Hepatocyte (in vitro differentiated cells): ENCODE results near the gene NAE1.

Source experiments
- EZH2 ChIP-seq: fragments of 200-600 bp; sonication (generic); IDR thresholded peaks from 2 replicates; pipeline ENCODE4 v1.6.1; 2016; ENCODE audit warnings: antibody characterized with exemption, mild to moderate bottlenecking, borderline replicate concordance
- EZH2phosphoT487 ChIP-seq: fragments of 200-600 bp; sonication (generic); IDR thresholded peaks from one replicate; pipeline ENCODE4 v1.6.1; 2018; ENCODE audit warnings: antibody characterized with exemption, mild to moderate bottlenecking, low read depth, moderate library complexity; ENCODE audit not compliant: unreplicated experiment, severe bottlenecking
- TF ChIP-seq, protein P1 (sequence below): fragments of 200-600 bp; sonication (generic); IDR thresholded peaks from 2 replicates; pipeline ENCODE4 v1.5.1; 2016; ENCODE audit warnings: antibody characterized with exemption, mild to moderate bottlenecking; ENCODE audit not compliant: poor library complexity

DNA sequence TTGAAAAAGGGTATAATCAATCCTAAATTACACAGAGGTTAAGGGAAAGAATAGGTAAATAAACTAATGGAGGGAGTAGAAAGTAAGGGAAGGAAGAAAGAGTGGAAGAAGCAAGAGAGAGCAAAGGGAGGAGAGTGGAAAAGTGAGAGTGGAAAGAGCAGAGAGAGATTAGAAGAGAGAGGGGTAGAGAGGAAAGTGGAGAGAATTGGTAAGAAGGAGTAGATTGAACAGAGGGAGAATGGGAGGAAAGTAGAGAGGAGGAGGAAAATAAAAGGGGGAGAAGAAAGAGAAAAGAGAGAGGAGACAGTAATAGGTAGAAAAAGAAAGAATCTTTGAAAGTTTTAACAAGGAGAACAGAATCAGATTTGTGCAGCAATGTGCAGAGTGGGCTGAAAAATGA is 54.3 kb downstream of the NAE1 start:
- TF ChIP-seq, protein P1, sequence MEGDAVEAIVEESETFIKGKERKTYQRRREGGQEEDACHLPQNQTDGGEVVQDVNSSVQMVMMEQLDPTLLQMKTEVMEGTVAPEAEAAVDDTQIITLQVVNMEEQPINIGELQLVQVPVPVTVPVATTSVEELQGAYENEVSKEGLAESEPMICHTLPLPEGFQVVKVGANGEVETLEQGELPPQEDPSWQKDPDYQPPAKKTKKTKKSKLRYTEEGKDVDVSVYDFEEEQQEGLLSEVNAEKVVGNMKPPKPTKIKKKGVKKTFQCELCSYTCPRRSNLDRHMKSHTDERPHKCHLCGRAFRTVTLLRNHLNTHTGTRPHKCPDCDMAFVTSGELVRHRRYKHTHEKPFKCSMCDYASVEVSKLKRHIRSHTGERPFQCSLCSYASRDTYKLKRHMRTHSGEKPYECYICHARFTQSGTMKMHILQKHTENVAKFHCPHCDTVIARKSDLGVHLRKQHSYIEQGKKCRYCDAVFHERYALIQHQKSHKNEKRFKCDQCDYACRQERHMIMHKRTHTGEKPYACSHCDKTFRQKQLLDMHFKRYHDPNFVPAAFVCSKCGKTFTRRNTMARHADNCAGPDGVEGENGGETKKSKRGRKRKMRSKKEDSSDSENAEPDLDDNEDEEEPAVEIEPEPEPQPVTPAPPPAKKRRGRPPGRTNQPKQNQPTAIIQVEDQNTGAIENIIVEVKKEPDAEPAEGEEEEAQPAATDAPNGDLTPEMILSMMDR, result no peak
- no peak for TF ChIP-seq EZH2
- TF ChIP-seq EZH2phosphoT487, result no peak
